HTERT RPE-1 (cell line): ENCODE results near the gene PYGB.
"Not testable (repeated sequence)": the region's sequence is repeated elsewhere in the genome, so short reads cannot be mapped to it uniquely, and the experiment has no call there.

Experiments
- in situ Hi-C: fragments of 300-500 bp; cut with MboI; formaldehyde crosslinking; loops from 4 replicates; pipeline ENCODE4 v1.14.3; 2020; ENCODE audit warnings: low sequenced_read_pairs

Gene PYGB

DNA sequence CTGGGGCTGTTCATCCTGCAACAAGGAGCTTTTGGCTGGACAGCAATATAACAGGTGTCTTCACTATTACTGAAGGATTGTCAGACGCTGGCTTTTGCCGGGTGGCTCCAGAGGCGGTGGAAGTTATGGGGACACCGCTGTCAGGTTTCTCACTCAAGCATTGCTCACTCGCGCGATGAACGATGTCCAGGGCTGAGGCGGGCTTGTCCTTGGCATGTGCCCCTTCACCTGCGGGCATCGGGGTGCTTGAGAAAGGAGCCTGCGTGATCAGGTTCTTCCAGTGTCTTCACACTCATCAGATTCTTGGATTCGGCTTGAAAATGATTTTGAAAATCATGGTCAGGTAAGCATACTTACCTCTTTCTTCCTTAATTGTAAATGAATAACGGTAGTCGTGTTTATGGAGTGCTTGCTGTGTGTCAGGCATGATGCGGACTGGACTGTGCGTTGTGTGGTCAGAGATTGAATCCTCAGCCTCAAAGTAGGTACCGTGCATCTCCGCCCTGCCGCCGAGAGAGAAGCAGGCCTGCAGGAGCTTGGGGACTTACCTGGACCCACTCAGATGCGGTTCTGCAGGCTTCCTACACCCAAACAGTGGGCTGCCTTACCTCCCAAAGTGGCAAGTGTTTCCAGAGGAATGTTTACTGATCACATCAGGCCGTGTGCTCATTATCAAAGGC lies 18.3 kb upstream of the PYGB start:
- in situ Hi-C loops, result no loop called here

DNA sequence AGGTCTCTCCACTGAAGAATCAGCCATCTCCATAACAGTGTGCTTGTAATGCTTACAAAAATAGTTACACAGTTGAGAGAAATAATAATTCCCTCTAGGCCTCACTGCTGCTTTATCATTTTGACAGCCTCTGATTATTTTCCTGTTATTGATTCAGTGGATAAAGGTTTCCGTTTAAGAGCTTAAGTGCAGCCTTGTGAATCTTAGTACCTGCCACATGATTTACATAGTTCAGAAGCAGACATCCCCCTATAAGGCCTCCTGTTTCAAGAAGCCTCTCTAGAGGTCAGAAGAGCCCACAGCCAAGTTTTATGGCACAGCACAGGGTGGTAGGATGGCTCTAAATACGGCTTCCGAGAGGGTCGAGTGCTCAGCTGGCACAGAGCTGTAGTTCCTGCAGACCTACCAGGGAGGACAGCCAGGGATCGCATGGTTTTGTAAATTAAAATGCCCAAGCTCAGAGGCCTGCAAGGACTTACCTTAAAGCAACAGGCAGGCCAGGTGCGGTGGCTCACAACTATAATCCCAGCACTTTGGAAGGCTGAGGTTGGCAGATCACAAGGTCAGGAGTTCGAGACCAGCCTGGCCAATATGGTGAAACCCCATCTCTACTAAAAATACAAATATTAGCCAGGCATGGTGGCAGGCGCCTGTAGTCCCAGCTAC lies 17.6 kb upstream of the PYGB start:
- in situ Hi-C loops, result no loop called here

DNA sequence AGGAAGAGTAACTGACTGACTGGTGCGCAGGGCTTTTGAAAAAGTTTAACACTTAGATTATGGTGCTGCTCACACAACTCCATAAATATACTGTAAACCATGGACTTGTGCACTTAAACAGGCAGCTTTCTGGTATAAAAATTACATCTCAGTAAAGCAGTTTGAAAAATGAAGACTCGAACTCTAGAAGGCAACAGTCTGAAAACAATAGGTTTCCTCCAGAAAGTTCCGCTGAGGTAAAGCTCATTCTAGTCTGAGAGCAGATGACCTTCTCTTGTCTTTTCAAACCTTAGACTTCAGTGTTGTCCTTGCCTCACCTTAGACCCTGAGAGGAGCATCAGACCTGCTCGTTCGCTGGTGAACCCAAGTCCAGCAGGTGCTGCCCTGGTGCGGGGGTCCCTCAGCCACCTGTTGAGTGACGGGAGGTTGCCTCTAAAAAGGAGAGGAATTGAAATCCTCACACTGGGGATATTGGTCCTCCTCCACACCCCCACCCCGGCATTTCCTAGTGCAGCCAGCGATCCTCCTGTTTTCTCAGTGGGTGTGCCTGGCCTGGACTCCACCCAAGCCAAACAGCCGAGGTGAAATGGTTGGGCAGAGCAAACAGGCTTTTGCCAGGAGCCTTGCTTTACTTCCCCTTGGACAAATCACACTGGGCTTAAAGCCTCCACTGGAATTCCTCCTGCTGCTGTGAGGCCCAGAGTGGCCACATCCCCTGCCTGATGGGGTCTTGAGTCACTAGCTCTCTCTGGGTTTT lies 14.7 kb upstream of the PYGB start:
- in situ Hi-C loops, result no loop called here

DNA sequence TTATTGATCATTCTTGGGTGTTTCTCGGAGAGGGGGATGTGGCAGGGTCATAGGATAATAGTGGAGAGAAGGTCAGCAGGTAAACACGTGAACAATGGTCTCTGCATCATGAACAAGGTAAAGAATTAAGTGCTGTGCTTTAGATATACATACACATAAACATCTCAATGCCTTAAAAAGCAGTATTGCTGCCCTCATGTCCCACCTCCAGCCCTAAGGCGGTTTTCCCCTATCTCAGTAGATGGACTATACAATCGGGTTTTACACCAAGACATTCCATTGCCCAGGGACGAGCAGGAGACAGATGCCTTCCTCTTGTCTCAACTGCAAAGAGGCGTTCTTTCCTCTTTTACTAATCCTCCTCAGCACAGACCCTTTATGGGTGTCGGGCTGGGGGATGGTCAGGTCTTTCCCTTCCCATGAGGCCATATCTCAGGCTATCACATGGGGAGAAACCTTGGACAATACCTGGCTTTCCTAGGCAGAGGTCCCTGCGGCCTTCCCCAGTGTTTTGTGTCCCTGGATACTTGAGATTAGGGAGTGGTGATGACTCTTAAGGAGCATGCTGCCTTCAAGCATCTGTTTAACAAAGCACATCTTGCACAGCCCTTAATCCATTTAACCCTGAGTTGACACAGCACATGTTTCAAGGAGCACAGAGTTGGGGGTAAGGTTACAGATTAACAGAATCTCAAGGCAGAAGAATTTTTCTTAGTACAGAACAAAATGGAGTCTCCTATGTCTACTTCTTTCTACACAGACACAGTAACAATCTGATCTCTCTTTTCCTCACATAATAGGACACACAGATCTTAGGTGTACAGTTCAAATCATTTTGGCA lies 13.7 kb upstream of the PYGB start:
- in situ Hi-C loops, result not testable (repeated sequence)

DNA sequence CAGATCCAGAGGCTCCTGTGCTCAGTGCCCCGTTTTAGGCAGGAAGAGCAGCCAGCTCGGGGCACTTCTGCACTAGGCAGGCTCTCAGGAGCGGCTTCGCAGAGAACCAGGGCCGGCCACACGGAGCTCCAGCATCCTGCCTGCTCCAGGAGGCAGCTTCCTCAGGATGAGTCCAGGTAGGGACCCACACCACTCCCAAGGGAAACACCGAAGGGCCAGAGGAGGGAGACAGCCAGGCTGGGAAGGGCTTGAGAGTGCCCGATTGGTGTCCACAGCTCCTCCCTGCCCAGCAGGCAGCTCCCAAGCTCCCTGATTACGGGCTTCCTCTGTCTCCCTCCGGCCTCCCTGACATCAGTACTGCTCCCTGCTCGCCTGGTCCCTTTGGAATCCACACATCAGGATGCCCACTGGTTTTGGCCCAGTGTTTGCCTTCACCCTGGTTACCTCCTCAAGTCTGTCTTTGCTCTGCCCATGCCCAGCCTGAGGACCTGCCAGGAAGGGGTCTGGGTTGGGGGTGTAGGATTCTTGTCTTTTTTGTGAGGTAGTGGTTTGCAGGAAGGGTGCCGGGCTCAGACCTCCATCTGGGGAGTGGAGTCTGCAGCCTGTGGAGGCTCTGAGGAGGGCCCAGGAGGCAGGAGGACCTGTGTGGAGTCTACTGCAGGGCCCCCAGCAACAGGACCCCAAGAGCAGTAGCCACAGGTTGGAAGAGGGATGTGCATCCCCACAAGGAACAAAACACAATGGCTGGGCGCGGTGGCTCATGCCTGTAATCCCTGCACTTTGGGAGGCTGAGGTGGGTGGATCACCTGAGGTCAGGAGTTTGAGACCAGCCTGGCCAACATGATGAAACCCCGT lies 11.2 kb upstream of the PYGB start:
- in situ Hi-C loops, result no loop called here

DNA sequence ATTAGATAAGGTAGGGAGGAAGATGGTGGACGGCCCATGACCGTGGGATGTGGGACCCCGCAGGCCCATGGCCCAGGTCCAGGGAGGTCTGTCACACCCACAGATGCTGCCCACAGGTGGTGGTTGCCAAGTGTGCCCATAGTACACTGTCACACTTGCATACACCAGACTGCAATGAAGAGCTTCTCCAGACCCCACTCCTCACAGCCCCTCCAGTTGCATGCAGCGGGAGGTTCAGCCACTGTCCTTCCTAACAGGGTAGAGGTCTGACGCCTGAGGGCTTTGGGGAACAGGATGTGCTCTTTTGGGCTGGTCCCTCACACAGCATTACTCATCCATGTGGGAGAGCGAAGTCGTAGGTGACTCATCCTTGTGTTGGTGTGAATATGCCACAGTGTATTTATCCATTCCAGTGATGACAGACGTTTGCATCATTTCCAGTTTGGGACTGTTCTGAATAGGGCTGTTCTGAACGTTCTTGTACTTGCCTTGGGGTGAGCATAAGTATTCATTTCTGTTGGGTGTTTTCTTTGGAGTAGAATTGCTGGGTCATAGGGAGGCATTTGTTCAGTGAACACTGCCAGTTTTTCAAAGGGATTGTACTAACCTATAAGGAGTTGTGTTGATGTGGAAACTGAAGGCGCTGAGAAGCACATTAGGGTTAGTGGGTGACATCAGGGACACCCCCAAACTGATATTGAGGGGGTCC lies 10.1 kb upstream of the PYGB start:
- in situ Hi-C loops, result no loop called here

DNA sequence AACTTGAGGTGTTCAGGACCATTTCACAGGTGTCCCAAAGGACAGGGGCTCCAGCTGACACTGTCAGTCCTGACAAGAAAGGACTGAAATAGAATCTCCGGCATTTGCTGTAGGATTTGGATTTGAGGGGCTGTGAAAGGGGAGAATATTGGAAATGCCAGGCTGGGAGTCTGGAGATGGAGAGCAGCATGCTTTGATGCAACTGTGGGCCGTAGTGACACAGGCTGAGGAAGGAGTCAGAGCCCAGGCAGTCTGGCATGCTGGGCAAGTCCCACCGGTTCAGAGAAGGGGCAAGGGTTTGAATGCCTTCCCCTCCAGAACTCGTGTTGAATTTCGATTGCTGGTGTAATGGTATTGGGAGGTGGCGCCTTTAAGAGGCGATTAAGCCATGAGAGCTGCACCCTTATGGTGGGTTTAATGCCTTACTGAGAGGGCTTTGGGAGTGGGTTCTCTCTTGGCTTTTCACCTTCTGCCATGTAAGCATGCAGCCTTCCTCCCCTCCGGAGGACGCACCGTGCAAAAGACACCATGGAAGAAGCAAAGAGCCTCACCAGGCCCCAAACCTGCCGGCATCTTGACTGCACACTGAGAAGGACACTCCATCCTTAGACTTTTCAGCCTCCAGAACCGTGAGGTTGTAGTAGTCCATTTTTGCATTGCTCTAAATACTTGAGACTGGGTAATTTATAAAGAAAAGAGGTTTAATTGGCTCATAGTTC lies 9.4 kb upstream of the PYGB start:
- in situ Hi-C loops, result no loop called here

DNA sequence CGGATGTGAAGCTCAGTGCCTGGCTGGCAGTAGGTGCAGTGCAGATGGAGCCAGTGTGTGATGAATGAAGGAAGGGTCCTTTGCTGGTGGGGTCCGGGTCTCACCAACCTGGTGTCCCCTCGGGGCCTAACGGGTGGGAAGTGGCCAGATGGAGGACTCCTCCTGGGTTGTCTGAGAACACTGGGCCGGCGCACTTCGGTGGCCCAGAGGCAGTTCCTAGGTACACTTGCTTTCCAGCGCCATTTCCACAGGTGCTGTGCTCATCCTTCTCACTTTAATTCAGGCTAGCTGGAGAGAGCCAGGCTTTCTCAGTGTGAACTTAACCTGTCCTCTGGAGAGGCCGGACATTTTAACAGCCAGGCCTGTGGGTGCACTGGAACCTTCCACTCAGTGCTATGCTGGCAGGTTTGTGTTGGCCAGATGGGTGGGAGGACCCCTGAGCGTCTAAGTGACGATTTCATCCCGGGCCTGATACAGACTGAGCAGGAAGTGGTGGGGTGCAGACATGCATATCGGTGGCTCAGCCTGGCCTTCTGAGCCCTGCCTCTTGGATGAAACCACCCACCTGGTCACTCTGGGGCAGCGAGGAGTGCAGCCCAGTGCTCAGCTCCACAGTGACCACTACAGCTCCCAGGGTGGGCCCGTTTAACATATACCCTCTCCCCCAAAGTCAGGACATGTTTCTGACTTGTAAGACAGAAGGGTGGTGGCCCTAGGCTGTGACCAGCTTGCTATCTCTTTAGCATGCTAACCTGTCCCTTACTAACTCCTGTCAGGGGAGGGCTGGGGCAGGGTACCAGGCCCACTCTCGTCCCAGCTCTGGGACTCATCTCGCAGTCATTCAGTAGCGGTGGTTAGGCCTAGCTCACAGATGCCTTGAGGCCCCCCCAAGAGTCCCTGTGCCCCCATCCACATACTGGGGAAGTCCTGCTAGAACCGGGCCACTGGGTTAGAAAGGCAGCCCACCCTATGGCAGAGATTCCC lies 8.2 kb upstream of the PYGB start:
- in situ Hi-C loops, result no loop called here

DNA sequence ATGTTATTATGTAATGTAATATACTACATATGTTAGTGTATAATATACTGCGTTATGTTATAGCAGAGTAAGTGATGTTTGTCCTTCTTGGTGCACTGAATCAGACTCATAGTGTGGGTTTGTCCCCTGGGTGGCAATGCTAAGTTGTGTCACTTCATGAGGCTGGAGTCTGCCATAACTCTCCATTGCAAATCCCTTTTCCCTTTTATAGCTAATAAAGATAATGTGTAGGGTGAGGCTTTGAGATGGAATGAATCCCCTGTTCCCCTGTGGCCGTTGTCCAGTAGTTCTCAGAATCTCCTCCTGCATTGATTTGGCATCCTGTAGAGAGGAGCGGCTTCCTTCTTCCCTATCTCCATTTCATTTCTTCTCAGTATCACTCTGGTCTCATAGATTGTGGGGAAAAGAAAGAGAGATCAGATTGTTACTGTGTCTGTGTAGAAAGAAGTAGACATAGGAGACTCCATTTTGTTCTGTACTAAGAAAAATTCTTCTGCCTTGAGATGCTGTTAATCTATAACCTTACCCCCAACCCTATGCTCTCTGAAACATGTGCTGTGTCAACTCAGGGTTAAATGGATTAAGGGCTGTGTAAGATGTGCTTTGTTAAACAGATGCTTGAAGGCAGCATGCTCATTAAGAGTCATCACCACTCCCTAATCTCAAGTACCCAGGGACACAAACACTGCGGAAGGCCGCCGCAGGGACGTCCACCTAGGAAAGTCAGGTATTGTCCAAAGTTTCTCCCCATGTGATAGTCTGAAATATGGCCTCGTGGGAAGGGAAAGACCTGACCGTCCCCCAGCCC lies 6.8 kb upstream of the PYGB start:
- in situ Hi-C loops, result not testable (repeated sequence)

DNA sequence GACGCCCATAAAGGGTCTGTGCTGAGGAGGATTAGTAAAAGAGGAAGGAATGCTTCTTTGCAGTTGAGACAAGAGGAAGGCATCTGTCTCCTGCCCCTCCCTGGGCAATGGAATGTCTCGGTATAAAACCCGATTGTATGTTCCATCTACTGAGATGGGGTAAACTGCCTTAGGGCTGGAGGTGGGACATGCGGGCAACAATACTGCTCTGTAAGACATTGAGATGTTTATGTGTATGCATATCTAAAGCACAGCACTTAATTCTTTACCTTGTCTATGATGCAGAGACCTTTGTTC lies 6.3 kb upstream of the PYGB start:
- in situ Hi-C loops, result not testable (repeated sequence)

DNA sequence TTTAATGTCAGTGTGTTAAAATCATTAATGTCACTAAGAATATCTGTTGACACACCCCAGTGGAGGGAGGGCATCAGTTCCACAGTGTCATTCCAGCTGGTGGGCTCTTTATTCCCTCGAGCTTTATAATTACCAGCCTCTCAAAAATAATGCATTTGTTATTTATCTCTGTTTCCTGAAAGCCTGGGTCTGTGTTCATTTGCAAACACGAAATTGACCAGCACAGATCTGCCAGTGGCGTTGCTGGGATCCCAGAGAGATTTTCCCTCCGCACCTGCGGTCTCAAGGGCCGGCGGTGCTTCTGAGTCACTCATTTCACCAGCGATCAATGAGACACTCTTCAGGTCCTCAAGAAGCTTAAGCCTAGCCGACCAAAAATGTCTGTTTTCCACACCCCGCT lies 5.7 kb upstream of the PYGB start:
- in situ Hi-C loops, result no loop called here

DNA sequence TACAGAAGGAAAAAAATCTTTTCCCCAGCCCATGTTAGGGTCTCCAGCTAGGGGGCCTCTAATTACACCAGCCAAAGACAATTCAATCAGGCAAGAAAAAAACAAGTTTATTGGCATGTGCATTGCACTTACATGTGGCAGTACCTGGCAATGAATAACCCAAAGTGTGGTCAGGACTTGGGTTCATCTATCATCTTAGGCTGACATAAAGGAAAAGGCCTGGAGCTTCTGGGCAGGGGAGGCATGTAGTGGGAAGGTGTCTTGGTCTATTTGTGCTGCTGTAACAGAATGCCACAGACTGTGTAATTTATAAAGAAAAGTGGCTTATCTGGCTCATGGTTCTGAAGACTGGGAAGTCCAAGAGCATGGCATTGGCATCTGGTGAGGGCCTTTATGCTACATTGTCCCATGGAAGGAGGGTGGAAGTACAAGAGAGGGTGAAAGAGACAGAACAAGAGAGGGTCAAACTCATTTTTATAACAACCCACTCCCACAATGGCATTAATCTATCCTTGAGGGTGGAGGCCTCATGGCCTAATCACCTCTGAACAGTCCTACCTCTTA lies 4.4 kb upstream of the PYGB start:
- in situ Hi-C loops, result no loop called here

DNA sequence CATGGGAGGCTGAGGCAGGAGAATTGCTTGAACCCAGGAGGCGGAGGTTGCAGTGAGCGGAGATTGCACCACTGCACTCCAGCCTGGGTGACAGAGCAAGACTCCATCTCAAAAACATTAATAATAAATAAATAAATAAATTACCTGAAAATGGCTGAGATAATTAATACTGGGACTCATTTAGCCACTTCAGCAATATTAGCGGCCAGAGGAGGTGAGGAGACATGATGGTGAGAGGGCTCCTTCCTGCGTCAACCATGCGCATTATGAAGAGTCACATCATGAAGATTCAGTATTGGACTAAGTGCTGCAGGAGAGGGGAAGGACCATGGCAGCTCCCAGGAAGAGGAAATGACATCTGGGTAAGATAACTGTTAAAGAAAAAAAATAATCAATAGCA lies 2.9 kb upstream of the PYGB start:
- in situ Hi-C loops, result no loop called here

DNA sequence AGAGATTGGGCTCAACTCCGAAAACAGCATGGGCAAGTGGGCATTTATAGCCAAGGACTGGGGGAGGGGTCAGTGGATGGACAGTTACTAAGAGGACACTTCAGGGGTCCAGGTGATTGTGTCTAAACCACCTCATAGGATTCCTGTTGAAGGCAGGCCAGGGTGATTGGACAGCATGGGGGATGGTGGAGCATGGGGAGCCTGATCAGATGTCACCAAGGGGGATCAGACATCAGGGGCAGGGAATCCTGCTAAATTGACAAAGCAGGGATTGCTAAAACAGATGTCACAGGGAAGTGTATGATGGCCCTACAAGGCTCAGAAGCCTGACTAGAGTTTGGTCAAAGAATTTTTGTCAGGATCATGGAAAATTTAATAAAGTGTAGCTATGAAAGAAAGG lies 2.4 kb upstream of the PYGB start:
- in situ Hi-C loops, result no loop called here

DNA sequence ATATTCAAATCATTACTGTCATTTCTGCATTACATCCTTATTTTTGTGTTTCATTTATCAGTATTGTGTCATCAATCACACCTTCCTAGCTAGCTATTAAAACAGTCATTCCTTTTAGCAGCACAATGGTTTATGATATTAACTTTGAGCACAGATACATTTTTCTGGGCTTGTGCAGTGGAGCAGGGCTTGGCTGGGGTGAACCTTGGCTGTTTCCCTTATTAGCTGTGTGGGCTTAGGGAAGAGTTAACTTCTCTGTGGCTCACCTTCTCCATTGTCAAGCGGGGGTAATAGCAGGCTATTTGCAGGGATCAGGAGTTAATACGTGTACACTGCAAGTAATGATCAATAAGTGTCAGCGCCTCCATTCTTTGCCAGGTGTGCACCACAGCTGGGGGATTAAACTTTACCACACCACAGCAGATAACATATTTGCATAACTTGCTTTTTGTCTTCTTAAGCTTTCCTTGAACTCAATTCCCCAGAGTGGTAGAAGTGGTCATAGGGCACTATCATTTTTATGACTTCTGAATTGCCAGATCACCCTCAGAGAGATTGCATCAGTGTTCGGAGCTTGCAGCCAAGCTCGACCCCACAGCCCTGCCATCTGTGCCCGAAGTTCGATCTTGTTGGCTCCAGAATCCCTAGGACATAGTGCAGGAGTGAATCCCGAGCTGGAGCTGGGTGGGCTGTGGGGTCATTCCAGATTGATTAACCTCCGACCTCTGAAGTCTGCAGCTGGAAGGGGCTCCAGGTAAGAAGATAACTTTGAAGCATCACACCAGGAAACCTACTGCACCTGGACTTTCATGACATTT lies 1.5 kb upstream of the PYGB start:
- in situ Hi-C loops, result no loop called here

DNA sequence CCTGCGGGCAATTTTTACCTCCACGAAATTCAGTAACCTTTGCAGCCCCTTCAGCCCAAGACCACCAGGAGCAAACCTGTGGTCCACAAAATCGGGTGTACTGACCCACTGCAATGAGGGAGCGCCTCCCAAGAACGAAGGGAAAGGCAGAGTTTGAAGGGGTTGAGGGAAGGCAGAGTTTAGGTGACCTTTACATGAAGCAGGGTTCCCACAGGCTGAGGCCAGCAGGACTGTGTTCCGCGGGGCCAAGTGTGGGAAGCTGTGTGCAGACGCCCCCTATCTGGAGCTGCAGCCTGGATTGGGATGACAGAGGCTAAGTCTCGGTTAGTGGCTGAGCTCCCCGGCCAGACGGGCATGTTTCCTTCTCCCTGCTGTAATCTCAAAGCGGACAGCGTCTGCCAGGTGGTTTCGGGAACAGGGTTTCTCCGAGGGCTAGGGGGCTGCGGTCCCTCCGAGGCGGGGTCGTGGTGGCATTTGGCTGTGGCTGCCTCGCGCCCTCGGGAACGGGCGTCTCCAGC lies 826 bp upstream of the PYGB start:
- in situ Hi-C loops, result no loop called here
